MM.1S (cell line): ENCODE measurements around the gene BCAP29.

Experiments used
- DNase-seq: peaks from one replicate; pipeline ENCODE4 v3.0.0-alpha.2; 2015
- H2AFZ ChIP-seq: fragments of 300-600 bp; sonication (generic); 2 replicates; pipeline ENCODE4 v1.6.0; 2016; ENCODE audit warnings: antibody characterized with exemption, low read length
- H3F3A ChIP-seq: fragments of 300-600 bp; sonication (generic); 2 replicates; pipeline ENCODE4 v1.6.1; 2016; ENCODE audit warnings: mild to moderate bottlenecking, antibody characterized with exemption, low read length, moderate library complexity, mixed read lengths; ENCODE audit not compliant: insufficient read depth
- H3K27ac ChIP-seq: fragments of 300-600 bp; sonication (generic); 2 replicates; pipeline ENCODE4 v1.5.1; 2016; ENCODE audit warnings: mild to moderate bottlenecking, low read length
- H3K27me3 ChIP-seq: fragments of 300-600 bp; sonication (generic); replicated peaks from 2 replicates; pipeline ENCODE4 v1.6.0; 2016; ENCODE audit warnings: low read length; ENCODE audit not compliant: insufficient read depth
- H3K36me3 ChIP-seq: fragments of 300-600 bp; sonication (generic); replicated peaks from 2 replicates; pipeline ENCODE4 v1.6.1; 2016; ENCODE audit warnings: mild to moderate bottlenecking, low read length, mixed read lengths; ENCODE audit not compliant: insufficient read depth
- H3K4me1 ChIP-seq: fragments of 300-600 bp; sonication (generic); 2 replicates; pipeline ENCODE4 v1.6.1; 2016; ENCODE audit warnings: low read length, mixed read lengths
- H3K4me2 ChIP-seq: fragments of 300-600 bp; sonication (generic); 2 replicates; pipeline ENCODE4 v1.6.0; 2016; ENCODE audit warnings: low read depth, low read length
- H3K4me3 ChIP-seq: fragments of 300-600 bp; sonication (generic); 2 replicates; pipeline ENCODE4 v1.5.1; 2016; ENCODE audit warnings: low read length, mixed read lengths
- H3K79me2 ChIP-seq: fragments of 300-600 bp; sonication (generic); 2 replicates; pipeline ENCODE4 v1.6.1; 2016; ENCODE audit warnings: mixed run types, low read length, mixed read lengths
- H3K9ac ChIP-seq: fragments of 300-600 bp; sonication (generic); 2 replicates; pipeline ENCODE4 v1.6.1; 2016; ENCODE audit warnings: low read length, mixed read lengths
- H3K9me2 ChIP-seq: fragments of 300-600 bp; sonication (generic); replicated peaks from 2 replicates; pipeline ENCODE4 v1.6.1; 2016; ENCODE audit warnings: mild to moderate bottlenecking, low read length, mixed read lengths; ENCODE audit not compliant: insufficient read depth
- H3K9me3 ChIP-seq: fragments of 300-600 bp; sonication (generic); replicated peaks from 2 replicates; pipeline ENCODE4 v1.6.1; 2016; ENCODE audit warnings: mild to moderate bottlenecking, low read length, mixed read lengths; ENCODE audit not compliant: insufficient read depth
- H4K20me1 ChIP-seq: fragments of 300-600 bp; sonication (generic); 2 replicates; pipeline ENCODE4 v1.6.1; 2016; ENCODE audit warnings: mild to moderate bottlenecking, low read length, moderate library complexity, mixed read lengths; ENCODE audit not compliant: insufficient read depth
- CTCF ChIP-seq: fragments of 300-600 bp; sonication (generic); IDR thresholded peaks from 2 replicates; pipeline ENCODE4 v1.5.1; 2016; ENCODE audit warnings: antibody characterized with exemption, low read length, mixed read lengths
- EZH2 ChIP-seq: fragments of 300-600 bp; sonication (generic); optimal IDR thresholded peaks from 2 replicates; pipeline ENCODE3; 2017; ENCODE audit warnings: low read depth, mild to moderate bottlenecking, antibody characterized with exemption, low read length, mixed read lengths
- EZH2phosphoT487 ChIP-seq: fragments of 300-600 bp; sonication (generic); IDR thresholded peaks from 2 replicates; pipeline ENCODE4 v1.6.1; 2018; ENCODE audit warnings: antibody characterized with exemption, low read length

BCAP29 gene

DNA sequence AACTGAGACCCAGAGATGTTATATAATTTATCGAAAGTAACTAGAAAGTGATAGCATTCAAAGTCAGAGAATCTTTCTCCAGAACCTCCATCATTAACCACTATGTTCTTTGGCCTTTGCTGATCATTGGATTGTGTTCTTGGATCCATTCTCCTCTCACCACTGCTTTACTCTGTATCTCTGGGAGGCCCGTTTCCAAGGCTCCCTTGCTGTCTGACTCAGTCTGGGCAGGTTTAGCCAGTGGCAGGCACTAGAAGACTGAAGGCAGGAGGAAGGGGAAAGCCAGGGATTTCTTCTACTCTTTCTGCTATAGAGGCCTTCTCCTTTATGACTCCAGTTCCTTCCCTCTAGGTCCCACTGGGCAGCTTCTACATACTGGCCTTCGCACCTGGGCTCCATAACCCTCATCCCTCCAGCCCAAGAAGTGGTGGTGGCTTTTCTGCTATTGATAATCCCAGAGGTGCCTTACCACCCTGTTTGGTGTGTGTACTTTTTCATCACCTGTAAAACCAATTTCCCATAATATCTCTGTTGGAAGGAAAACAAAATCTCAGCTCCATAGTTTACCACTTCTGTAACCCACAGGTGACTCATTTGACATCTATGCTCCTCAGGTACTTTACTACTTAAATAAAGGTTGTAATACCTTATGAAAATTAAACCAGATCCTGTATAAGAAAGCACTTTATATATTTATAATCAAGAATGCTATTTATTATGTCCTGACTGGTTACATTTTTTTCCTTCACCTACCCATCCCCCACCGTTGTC is 36.0 kb downstream of the BCAP29 start:
- no peak for DNase-seq
- no peaks in the 10 kb centered on the region for H4K20me1 ChIP-seq
- no peak overlapping the region for H2AFZ ChIP-seq
- H3K9me2 ChIP-seq, result no peaks in the 10 kb centered on the region
- no peaks in the 10 kb centered on the region for H3F3A ChIP-seq
- no peaks in the 10 kb centered on the region for H3K4me1 ChIP-seq
- H3K4me3 ChIP-seq, result no peak overlapping the region
- no peaks in the 10 kb centered on the region for H3K36me3 ChIP-seq
- H3K4me2 ChIP-seq, result no peak overlapping the region
- H3K27me3 ChIP-seq, result no peaks in the 10 kb centered on the region
- H3K9me3 ChIP-seq, result no peaks in the 10 kb centered on the region
- TF ChIP-seq EZH2 (no peak), EZH2phosphoT487 (no peak), CTCF (no peak)
- no peaks in the 10 kb centered on the region for H3K79me2 ChIP-seq
- no peak overlapping the region for H3K27ac ChIP-seq
- no peak overlapping the region for H3K9ac ChIP-seq

- Histone ChIP-seq H3K27me3 (no peaks in the 10 kb centered on the region), H3K79me2 (no peaks in the 10 kb centered on the region), H3K4me1 (no peaks in the 10 kb centered on the region), H3K9me2 (no peaks in the 10 kb centered on the region), H4K20me1 (no peaks in the 10 kb centered on the region), H3K36me3 (no peaks in the 10 kb centered on the region), H3K9ac (no peak overlapping the region), H2AFZ (no peak overlapping the region), H3K4me3 (no peak overlapping the region), H3F3A (no peaks in the 10 kb centered on the region), H3K4me2 (no peak overlapping the region), H3K27ac (no peak overlapping the region), H3K9me3 (no peaks in the 10 kb centered on the region)
- TF ChIP-seq EZH2, result no peak
- TF ChIP-seq CTCF, result no peak
- no peak for TF ChIP-seq EZH2phosphoT487
- DNase-seq, result no peak
Measured at GRCh38 chr7:107622429-107622828, 42.4 kb downstream of the BCAP29 start.

DNA sequence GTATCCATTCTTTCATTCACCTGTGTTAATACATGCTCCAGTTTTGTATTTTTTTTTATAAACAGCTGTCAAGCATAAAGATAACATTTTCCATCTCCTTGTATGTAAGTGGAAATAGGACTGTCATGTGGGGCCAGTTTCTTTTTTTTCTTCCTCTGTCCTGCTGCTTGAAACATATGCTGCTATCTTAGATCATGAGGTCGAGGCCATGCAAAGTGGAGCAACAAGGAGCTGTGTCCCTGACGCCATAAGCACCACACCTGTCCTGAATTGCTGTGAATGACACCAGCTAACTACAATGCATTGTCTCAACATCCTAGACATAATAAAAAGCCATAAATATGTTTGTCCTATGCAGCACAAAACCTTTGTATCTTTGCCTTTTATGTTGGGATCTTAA is 42.8 kb downstream of the BCAP29 start:
- Histone ChIP-seq H3K79me2 (no peaks in the 10 kb centered on the region), H3K36me3 (no peaks in the 10 kb centered on the region), H3F3A (no peaks in the 10 kb centered on the region), H3K4me1 (no peaks in the 10 kb centered on the region), H3K27me3 (no peaks in the 10 kb centered on the region), H3K4me3 (no peak overlapping the region), H4K20me1 (no peaks in the 10 kb centered on the region), H3K9me2 (no peaks in the 10 kb centered on the region), H2AFZ (no peak overlapping the region), H3K27ac (no peak overlapping the region), H3K9ac (no peak overlapping the region), H3K9me3 (no peaks in the 10 kb centered on the region), H3K4me2 (no peak overlapping the region)
- no peak for DNase-seq
- TF ChIP-seq EZH2phosphoT487 (no peak), EZH2 (no peak), CTCF (no peak)
